Measurements from ENCODE around the gene DGKI. TPM values are rescaled to one million over a fixed set of nuclear protein-coding genes. Genes with fewer than 3 reads are reported as not detected.

DGKI gene
- total and polyA plus RNA-seq, 2 donors = 1.8 to 13.3 TPM

DNA sequence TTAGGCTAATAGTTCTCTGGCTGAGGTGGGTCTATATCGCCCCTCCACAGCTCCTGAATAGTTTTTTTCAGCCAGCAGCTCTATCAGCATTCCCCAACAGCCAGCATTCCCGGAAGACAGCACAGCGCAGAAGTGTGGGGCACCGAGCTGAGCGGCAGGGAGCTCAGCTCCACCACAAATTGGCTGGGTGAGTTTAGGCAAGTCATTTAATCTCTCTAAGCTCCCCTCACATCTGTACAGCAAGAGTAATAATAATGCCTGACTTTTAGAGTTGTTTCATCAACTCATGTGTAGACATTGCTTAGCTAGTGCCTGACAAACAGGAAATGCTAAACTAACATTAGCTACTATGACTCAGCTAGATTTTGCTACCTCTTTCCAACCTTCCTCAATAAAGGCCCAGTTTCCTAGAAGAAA lies 255.3 kb downstream of the DGKI start:
- Histone ChIP-seq H3K27ac (ENCODE audit: low read depth) (no peak overlapping the region), H3K36me3 (ENCODE audit: insufficient read depth) (no peaks in the 10 kb centered on the region), H3K4me3 (ENCODE audit: low read depth, low read length) (no peak overlapping the region), H3K4me1 (ENCODE audit: insufficient read depth) (no peaks in the 10 kb centered on the region)
- DNase-seq (ENCODE audit: extremely low spot score) = no peak
- WGBS = 91% methylated on average over 5 of the region's 5 CpGs

DNA sequence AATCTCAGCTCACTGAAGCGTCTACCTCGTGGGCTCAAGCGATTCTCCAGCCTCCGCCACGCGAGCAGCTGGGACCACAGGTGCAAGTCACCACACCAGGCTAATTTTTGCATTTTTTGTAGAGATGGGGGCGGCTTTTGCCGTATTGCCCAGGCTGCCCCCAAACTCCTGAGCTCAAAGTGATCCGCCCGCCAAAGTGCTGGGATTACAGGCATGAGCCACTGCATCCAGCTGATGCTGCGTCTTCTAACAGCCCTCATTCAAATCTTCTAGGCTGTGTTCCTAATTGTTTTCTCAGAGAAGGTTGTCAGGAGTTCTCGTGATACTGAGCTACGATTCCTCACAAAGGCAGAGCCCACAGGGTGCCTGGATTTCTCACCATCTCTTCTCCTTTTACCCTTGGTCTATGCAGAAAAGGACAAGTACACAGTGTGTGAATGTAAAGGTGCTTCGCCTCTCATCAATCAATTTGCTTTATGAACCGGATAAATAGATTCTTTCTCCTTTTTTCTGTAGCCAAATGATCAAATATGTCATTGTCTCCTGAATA lies 255.9 kb downstream of the DGKI start:
- WGBS = 94% methylated on average over 15 of the region's 15 CpGs
- Histone ChIP-seq H3K4me1 (ENCODE audit: insufficient read depth) (no peaks in the 10 kb centered on the region), H3K27ac (ENCODE audit: low read depth) (no peak overlapping the region), H3K4me3 (ENCODE audit: low read depth, low read length) (no peak overlapping the region), H3K36me3 (ENCODE audit: insufficient read depth) (no peaks in the 10 kb centered on the region)
- no peak for DNase-seq (ENCODE audit: extremely low spot score)

DNA sequence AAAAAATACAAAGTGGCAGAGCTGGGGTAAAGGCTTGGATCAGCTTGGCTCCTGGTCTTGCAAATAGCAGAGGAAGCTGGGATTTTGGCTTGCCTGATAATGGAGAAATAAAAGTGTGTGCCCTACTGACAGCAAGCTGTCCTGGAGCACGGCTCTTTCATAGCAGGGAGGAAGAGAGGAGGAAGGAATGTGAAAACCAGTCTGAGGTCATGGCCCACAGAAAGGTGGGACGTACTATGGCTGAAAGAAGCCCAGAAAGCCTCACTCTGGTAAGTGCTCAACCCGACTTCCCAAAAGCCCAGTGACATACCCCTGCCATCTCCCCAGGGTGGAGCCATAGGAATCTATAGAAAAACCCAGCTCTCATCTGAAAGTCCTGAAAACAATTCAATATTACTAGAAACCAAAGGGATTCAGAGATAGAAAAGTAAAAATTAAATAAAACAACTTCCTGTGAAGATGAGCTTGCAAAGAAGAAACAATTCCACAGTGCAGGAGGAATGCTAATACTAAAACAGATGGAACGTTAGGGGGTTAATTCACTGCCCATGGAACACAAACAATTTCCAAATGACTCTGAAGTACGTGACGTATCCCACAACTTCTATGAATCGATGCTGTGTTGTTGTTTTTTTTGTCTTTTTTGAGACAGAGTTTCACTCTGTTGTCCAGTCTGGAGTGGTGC lies 256.6 kb downstream of the DGKI start:
- 80% methylated on average over 7 of the region's 7 CpGs for WGBS
- DNase-seq (ENCODE audit: extremely low spot score) = no peak
- Histone ChIP-seq H3K27ac (ENCODE audit: low read depth) (no peak overlapping the region), H3K4me3 (ENCODE audit: low read depth, low read length) (no peak overlapping the region), H3K36me3 (ENCODE audit: insufficient read depth) (no peaks in the 10 kb centered on the region), H3K4me1 (ENCODE audit: insufficient read depth) (no peaks in the 10 kb centered on the region)

DNA sequence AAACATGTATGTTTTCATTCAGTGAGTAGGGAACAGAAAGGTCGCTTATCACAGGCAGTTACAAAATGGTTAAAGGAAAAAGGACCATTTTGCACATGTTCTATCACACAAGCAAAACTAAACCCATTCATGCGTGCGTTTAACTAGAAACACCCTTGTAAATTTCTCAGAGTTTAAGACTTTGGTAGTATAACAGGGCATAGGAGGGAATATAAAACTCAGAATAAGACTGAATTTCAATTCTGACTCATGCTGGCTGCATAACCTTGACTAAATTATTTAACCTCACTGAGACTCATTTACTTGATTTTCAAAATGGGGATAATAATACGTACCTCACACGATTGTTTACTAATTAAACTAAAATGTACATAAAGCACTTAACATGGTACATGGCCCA lies 259.4 kb downstream of the DGKI start:
- Histone ChIP-seq H3K36me3 (ENCODE audit: insufficient read depth) (no peaks in the 10 kb centered on the region), H3K4me1 (ENCODE audit: insufficient read depth) (no peaks in the 10 kb centered on the region), H3K27ac (ENCODE audit: low read depth) (no peak overlapping the region), H3K4me3 (ENCODE audit: low read depth, low read length) (no peak overlapping the region)
- DNase-seq (ENCODE audit: extremely low spot score) = no peak
- 74% methylated on average over 5 of the region's 5 CpGs for WGBS

DNA sequence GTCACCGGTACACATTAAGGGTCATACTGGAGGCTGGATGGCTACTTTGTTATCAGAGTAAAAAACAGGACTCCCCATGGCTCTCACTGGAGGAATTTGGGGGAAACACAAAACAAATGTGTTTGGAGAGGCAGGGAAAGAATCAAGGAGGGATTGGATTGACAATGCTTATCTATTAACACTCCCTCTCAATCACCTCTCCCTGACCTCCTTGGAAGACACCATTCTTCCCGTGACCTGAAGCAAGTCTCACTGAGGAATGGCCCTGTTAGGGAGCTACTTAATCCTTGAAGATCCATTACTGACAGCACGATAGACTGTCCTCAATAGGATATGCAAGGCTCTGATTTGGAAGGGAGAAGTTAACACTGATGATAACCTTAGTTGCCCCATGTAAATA lies 261.2 kb downstream of the DGKI start:
- no peak overlapping the region for H3K4me3 ChIP-seq (ENCODE audit: low read depth, low read length)
- no peaks in the 10 kb centered on the region for H3K4me1 ChIP-seq (ENCODE audit: insufficient read depth)
- no peak overlapping the region for H3K27ac ChIP-seq (ENCODE audit: low read depth)
- no peak for DNase-seq (ENCODE audit: extremely low spot score)
- WGBS = 86% methylated on average over 3 of the region's 3 CpGs
- H3K36me3 ChIP-seq (ENCODE audit: insufficient read depth) = no peaks in the 10 kb centered on the region

DNA sequence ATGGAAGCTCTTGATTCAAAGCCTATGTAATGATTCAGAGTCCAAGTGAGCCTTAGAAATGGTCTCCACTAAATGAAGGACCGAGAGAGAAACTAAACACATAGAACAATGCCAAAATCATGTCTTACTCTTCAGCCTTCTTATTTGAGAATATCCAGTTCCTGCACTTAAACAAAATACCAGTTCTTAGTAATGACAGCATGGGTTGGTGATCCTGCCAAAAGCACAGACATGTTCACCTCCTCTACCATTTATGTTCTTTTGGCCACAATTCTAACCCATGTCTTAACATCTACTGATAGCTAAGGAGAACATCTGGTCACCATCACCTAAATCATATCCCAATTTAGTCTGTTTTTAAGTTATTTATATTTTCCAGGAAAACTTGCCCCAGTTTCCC lies 263.6 kb downstream of the DGKI start:
- H3K36me3 ChIP-seq (ENCODE audit: insufficient read depth) = no peaks in the 10 kb centered on the region
- peak; percentile 42 for DNase-seq (ENCODE audit: extremely low spot score)
- no peak overlapping the region for H3K4me3 ChIP-seq (ENCODE audit: low read depth, low read length)
- no peaks in the 10 kb centered on the region for H3K4me1 ChIP-seq (ENCODE audit: insufficient read depth)
- no peak overlapping the region for H3K27ac ChIP-seq (ENCODE audit: low read depth)
- WGBS = 49% methylated on average over 1 of the region's 1 CpG

DNA sequence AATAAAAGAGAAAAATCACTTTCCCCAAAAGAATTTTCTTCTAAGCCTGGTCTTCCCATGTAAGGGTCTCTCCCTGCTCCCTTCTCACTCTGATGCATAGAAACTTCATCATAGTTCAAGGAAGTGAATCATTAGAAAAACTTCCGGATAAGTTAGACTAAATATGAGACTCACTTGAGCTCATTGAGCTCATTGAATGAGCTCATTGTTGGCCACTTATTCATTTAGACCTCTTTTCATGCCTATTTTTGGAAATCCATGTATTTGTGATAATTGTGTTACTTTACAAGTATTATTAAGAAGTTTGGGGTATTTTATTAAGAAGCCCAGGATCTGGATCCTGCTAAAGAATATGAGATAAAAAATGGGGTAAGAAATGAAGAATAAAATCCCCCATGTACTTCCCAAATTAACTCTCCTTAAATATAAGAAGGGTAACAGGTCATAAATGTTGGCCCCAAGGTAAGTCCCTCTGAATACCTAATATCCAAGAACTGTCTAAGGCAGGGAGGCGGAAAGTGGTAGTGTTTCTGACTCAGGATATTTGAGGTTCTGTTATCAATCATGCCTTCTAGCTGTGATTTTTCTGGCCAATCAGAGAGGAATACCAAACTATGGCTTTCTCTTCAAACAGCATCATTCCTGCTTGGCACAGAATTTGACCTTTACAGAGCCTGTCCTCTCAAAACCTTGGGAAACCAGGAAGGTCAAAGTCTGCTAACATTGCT lies 266.7 kb downstream of the DGKI start:
- H3K36me3 ChIP-seq (ENCODE audit: insufficient read depth) = no peaks in the 10 kb centered on the region
- WGBS = 62% methylated on average over 2 of the region's 2 CpGs
- no peak for DNase-seq (ENCODE audit: extremely low spot score)
- no peak overlapping the region for H3K4me3 ChIP-seq (ENCODE audit: low read depth, low read length)
- no peaks in the 10 kb centered on the region for H3K4me1 ChIP-seq (ENCODE audit: insufficient read depth)
- H3K27ac ChIP-seq (ENCODE audit: low read depth) = no peak overlapping the region

DNA sequence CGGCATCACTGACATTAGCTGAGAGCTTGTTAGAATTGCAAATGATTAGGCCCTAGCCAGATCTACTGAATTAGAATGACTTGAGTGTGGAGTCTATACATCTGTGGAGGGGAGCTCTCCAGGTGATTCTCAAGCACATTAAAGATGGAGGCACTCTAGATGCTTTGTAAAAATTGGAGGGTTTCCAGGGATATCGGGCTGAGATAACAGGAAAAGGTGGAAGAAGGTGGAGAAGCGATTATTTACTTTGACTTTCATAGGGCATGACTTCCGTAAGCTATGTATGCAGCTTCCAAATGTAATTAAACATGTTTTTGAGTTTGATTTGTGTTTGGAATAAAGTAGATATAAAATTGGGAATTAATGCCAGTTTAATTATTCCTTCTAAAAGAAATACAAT lies 268.2 kb downstream of the DGKI start:
- H3K27ac ChIP-seq (ENCODE audit: low read depth) = no peak overlapping the region
- 86% methylated on average over 4 of the region's 4 CpGs for WGBS
- H3K4me3 ChIP-seq (ENCODE audit: low read depth, low read length) = no peak overlapping the region
- DNase-seq (ENCODE audit: extremely low spot score) = no peak
- no peaks in the 10 kb centered on the region for H3K4me1 ChIP-seq (ENCODE audit: insufficient read depth)
- no peaks in the 10 kb centered on the region for H3K36me3 ChIP-seq (ENCODE audit: insufficient read depth)

DNA sequence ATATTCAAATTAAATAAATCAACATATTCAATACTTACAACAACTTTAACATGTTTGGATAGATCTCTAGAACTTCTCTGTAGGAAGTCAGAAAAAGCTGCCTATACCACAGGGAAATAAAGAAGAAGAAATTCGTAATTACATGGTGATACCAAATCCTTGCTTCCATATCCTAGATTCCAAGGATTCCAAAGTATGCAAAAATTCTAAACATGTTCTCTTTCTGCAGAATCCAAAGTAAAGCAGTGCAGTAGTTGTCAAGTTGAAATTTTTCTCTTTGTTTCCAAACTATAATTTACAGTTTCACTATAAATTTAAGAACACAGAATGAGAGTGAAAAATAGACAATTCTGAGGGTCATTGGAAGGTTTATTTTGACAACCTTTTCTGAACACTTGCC lies 269.6 kb downstream of the DGKI start:
- 42% methylated on average over 1 of the region's 1 CpG for WGBS

DNA sequence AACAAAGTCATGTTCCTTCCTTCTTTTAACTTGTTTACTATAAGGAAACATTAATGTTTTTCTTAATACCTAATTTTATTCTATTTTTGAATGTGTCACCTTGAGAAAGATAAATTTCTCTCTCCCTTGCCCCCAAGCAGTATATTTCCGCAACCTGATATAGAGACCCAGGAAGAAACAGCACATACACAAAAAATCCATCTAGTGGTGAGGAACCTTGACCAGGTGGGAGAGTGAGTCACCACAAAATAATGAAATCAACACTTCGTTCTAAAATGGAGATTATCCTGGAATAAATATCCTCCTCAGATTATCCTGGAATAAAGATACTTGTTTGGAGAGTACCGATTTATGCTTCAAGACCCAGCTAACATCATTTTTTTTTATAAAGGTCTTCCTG lies 270.3 kb downstream of the DGKI start:
- Histone ChIP-seq H3K4me1 (ENCODE audit: insufficient read depth) (no peaks in the 10 kb centered on the region), H3K4me3 (ENCODE audit: low read depth, low read length) (no peak overlapping the region), H3K36me3 (ENCODE audit: insufficient read depth) (no peaks in the 10 kb centered on the region), H3K27ac (ENCODE audit: low read depth) (no peak overlapping the region)
- WGBS = 92% methylated on average over 3 of the region's 3 CpGs
- no peak for DNase-seq (ENCODE audit: extremely low spot score)

More for the DNA sequence above, 269.6 kb downstream of the DGKI start:
- Histone ChIP-seq H3K27ac (ENCODE audit: low read depth) (no peak overlapping the region), H3K4me1 (ENCODE audit: insufficient read depth) (no peaks in the 10 kb centered on the region), H3K36me3 (ENCODE audit: insufficient read depth) (no peaks in the 10 kb centered on the region), H3K4me3 (ENCODE audit: low read depth, low read length) (no peak overlapping the region)
- DNase-seq (ENCODE audit: extremely low spot score) = no peak

DNA sequence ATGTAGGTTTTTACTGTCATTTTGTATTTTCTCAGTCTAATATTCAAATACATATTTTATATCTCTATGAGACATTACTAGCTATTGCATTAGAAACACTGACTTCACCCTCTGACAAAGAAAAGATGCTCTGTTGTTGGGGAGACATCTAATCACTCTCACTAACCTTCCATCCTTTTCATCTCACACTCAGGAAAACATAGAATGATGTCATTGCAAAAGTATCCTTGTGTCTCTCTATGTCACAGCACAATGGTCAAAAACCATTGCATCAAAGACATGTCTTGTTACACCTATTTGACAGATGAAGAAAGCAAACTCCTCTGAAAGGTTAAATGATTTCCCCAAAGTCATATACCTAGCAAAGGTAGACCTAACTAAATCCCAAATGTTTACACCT lies 272.0 kb downstream of the DGKI start:
- no peak for DNase-seq (ENCODE audit: extremely low spot score)
- Histone ChIP-seq H3K4me3 (ENCODE audit: low read depth, low read length) (no peak overlapping the region), H3K4me1 (ENCODE audit: insufficient read depth) (no peaks in the 10 kb centered on the region), H3K27ac (ENCODE audit: low read depth) (no peak overlapping the region), H3K36me3 (ENCODE audit: insufficient read depth) (no peaks in the 10 kb centered on the region)

DNA sequence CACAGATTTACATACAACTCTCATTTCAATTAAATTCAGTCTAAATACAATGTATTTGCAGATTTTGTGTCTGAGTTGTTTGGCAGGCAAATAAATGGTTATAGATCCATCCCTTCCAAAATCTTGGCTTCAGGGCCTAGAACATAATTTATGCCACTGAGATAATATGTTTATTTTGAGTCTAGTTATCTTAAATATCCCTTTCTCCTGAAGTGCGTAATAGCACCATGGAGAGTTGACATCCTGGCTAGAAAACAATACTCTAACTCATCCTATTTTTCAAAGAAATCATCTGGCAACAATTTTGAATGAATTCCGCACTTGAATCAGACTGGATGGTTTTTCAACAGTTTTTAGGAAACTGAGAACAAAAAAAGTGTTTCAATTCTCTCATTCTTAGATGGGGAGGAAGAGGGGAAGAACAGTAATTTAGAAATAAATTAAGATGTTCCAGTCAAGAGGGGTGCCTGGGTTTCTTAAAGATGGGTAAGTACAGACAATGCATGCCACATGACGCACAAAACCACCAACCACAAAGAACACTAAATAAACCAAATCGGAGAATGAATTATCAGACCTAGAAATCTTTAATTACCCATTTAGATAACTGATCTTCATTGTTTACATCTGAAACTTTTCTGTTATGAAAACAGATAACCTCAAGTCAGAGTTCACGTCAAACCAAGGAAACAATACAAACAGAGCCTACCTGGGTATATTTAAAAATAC lies 274.6 kb downstream of the DGKI start:
- Histone ChIP-seq H3K4me1 (ENCODE audit: insufficient read depth) (no peaks in the 10 kb centered on the region), H3K4me3 (ENCODE audit: low read depth, low read length) (no peak overlapping the region), H3K27ac (ENCODE audit: low read depth) (no peak overlapping the region), H3K36me3 (ENCODE audit: insufficient read depth) (no peaks in the 10 kb centered on the region)
- no peak for DNase-seq (ENCODE audit: extremely low spot score)
- 58% methylated on average over 5 of the region's 5 CpGs for WGBS

DNA sequence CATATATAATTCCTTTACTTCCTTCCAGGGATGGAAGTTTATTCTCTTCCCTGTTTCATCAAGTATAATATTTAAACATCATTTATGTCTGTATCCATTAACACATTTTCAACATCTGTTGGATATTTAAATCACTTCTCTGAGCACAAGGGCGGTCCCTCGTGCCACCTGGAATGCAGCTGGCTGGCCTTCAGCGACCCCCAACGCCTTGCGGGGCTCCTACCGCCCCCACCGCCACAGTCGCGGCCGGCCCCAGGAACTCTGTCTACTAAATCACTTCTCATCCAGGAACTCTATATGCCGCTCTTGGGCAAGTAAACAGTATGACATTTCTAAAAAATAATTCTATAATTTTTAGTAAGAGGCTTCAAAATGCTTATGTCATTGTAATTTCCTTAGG lies 282.1 kb downstream of the DGKI start:
- Histone ChIP-seq H3K4me3 (ENCODE audit: low read depth, low read length) (no peak overlapping the region), H3K36me3 (ENCODE audit: insufficient read depth) (no peaks in the 10 kb centered on the region), H3K27ac (ENCODE audit: low read depth) (no peak overlapping the region), H3K4me1 (ENCODE audit: insufficient read depth) (no peaks in the 10 kb centered on the region)
- no peak for DNase-seq (ENCODE audit: extremely low spot score)
- WGBS = 64% methylated on average over 11 of the region's 11 CpGs

DNA sequence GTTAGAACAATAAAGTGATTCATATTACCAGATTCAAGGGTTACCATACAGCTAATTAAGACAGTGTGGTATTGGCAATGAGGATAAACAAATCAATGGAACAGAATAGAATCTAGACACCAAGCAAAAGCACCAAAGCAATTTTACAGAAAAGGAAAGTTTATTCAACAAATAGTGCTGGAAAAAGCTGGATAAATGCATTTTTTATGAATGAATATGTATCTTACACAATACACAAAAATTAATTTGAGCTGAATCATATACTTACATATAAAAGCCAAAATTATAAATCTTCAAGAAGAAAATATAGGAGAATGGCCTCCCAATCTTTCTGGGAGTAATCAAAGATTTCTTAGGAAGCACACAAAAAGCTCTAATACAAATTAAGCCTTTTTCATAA lies 282.8 kb downstream of the DGKI start:
- no peaks in the 10 kb centered on the region for H3K36me3 ChIP-seq (ENCODE audit: insufficient read depth)
- DNase-seq (ENCODE audit: extremely low spot score) = no peak

More for the DNA sequence above, 282.8 kb downstream of the DGKI start:
- H3K4me1 ChIP-seq (ENCODE audit: insufficient read depth) = no peaks in the 10 kb centered on the region
- no peak overlapping the region for H3K27ac ChIP-seq (ENCODE audit: low read depth)
- no peak overlapping the region for H3K4me3 ChIP-seq (ENCODE audit: low read depth, low read length)

All from urinary bladder (tissue), 4 donors.